IMR-90 (cell line): ENCODE measurements around the gene GREB1L. TPM values are rescaled to one million over a fixed set of nuclear protein-coding genes. Genes with fewer than 3 reads are reported as not detected.

Experiments
- ATAC-seq: fragments of 200-7000 bp; cut with Tn5 transposase; 2 replicates; pipeline ENCODE4 v1.9.1; 2020; ENCODE audit warnings: low read depth, mild to moderate bottlenecking, moderate library complexity
- BruUV-seq: library from RNA; stranded (reverse); fragments of 400-500 nt; replicated peaks from 2 replicates; lab custom pipeline; 2021; lab: Mats Ljungman, UMichigan
- CTCF ChIA-PET: fragments of 300-600 bp; formaldehyde crosslinking; extraction: SDS; loops from one replicate; lab custom pipeline; 2021; ENCODE audit warnings: antibody characterized with exemption; lab: Yijun Ruan, JAX
- POLR2A ChIA-PET: fragments of 300-600 bp; sonication (Branson Sonifier 250); formaldehyde crosslinking; loops from one replicate; lab custom pipeline; 2022; ENCODE audit warnings: antibody characterized with exemption; ENCODE audit not compliant: unreplicated experiment; lab: Charles Lee
- DNase-seq: peaks from one replicate; pipeline ENCODE4 v3.0.0; 2013
- H2AFZ ChIP-seq: replicated peaks from 2 replicates; pipeline ENCODE3; 2013; ENCODE audit warnings: low read length, mild to moderate bottlenecking; ENCODE audit not compliant: poor library complexity
- H2AK5ac ChIP-seq: 2 replicates; pipeline ENCODE4 v1.6.1; 2013; ENCODE audit warnings: low read depth, low read length, inconsistent platforms
- H2AK9ac ChIP-seq: replicated peaks from 2 replicates; pipeline ENCODE3; 2013; ENCODE audit warnings: mild to moderate bottlenecking, low read depth, low read length, moderate library complexity; ENCODE audit not compliant: poor library complexity
- H2BK120ac ChIP-seq: 2 replicates; pipeline ENCODE4 v1.6.1; 2013; ENCODE audit warnings: low read depth, low read length, inconsistent platforms
- H2BK15ac ChIP-seq: 3 replicates; pipeline ENCODE4 v1.6.1; 2013; ENCODE audit warnings: low read depth, low read length, inconsistent platforms
- H2BK20ac ChIP-seq: 2 replicates; pipeline ENCODE4 v1.6.1; 2013; ENCODE audit warnings: low read depth, mild to moderate bottlenecking, inconsistent platforms, low read length, moderate library complexity
- H2BK5ac ChIP-seq: 2 replicates; pipeline ENCODE4 v1.6.1; 2013; ENCODE audit warnings: mild to moderate bottlenecking, low read depth, low read length, inconsistent platforms; ENCODE audit not compliant: poor library complexity, severe bottlenecking
- H3K14ac ChIP-seq: replicated peaks from 2 replicates; pipeline ENCODE4 v1.6.1; 2013; ENCODE audit warnings: low read depth, low read length, inconsistent platforms
- H3K18ac ChIP-seq: 2 replicates; pipeline ENCODE4 v1.6.1; 2013; ENCODE audit warnings: low read depth, low read length, control low read depth
- H3K23ac ChIP-seq: 2 replicates; pipeline ENCODE4 v1.6.1; 2013; ENCODE audit warnings: low read depth, low read length, inconsistent platforms
- H3K27ac ChIP-seq: 2 replicates; pipeline ENCODE4 v1.5.1; 2013; ENCODE audit warnings: mild to moderate bottlenecking, control low read depth, low read length; ENCODE audit not compliant: insufficient read depth
- H3K27me3 ChIP-seq: 2 replicates; pipeline ENCODE4 v1.6.1; 2013; ENCODE audit warnings: low read length; ENCODE audit not compliant: control insufficient read depth, insufficient read depth
- H3K36me3 ChIP-seq: 2 replicates; pipeline ENCODE4 v1.6.1; 2013; ENCODE audit warnings: low read length, mixed read lengths; ENCODE audit not compliant: control insufficient read depth, insufficient read depth
- H3K4ac ChIP-seq: 2 replicates; pipeline ENCODE4 v1.6.1; 2013; ENCODE audit warnings: low read depth, low read length, inconsistent platforms
- H3K4me1 ChIP-seq: 2 replicates; pipeline ENCODE4 v1.6.1; 2013; ENCODE audit warnings: low read length, mixed read lengths; ENCODE audit not compliant: control insufficient read depth, insufficient read depth
- H3K4me2 ChIP-seq: 2 replicates; pipeline ENCODE4 v1.6.1; 2013; ENCODE audit warnings: low read depth, mild to moderate bottlenecking, control low read depth, low read length, moderate library complexity
- H3K4me3 ChIP-seq: 2 replicates; pipeline ENCODE4 v1.5.1; 2013; ENCODE audit warnings: low read depth, mild to moderate bottlenecking, control low read depth, low read length, moderate library complexity; ENCODE audit not compliant: insufficient read depth
- H3K56ac ChIP-seq: 2 replicates; pipeline ENCODE4 v1.6.1; 2013; ENCODE audit warnings: low read length, inconsistent platforms; ENCODE audit not compliant: insufficient read depth; ENCODE audit errors: extremely low read depth
- H3K79me1 ChIP-seq, 2 experiments: 2 replicates each; pipeline ENCODE4 v1.6.1; 2013; ENCODE audit warnings: low read length in 2 of 2, inconsistent platforms in 1 of 2, low read depth in 1 of 2
- H3K9ac ChIP-seq: 2 replicates; pipeline ENCODE4 v1.6.1; 2013; ENCODE audit warnings: low read depth, low read length, control low read depth
- H3K9me1 ChIP-seq: 2 replicates; pipeline ENCODE4 v1.6.1; 2013; ENCODE audit warnings: low read length, inconsistent platforms; ENCODE audit not compliant: insufficient read depth
- H3K9me3 ChIP-seq: 2 replicates; pipeline ENCODE4 v1.6.1; 2013; ENCODE audit warnings: low read length; ENCODE audit not compliant: control insufficient read depth, insufficient read depth
- H4K20me1 ChIP-seq: 2 replicates; pipeline ENCODE4 v1.6.1; 2013; ENCODE audit warnings: low read length, inconsistent platforms; ENCODE audit not compliant: insufficient read depth
- H4K5ac ChIP-seq: 2 replicates; pipeline ENCODE4 v1.6.1; 2013; ENCODE audit warnings: mild to moderate bottlenecking, low read depth, low read length, control low read depth
- H4K8ac ChIP-seq, 2 experiments: 2 replicates each; pipeline ENCODE4 v1.6.1; 2013; ENCODE audit warnings: low read depth in 2 of 2, low read length in 2 of 2, control low read depth in 1 of 2, inconsistent platforms in 1 of 2
- H4K91ac ChIP-seq: 2 replicates; pipeline ENCODE4 v1.6.1; 2013; ENCODE audit warnings: low read depth, low read length, inconsistent platforms; ENCODE audit not compliant: insufficient read depth
- BHLHE40 ChIP-seq: fragments of 150-350 bp; IDR thresholded peaks from 2 replicates; pipeline ENCODE4 v1.6.1; 2016; ENCODE audit warnings: mild to moderate bottlenecking, low read depth, low read length
- CEBPB ChIP-seq: IDR thresholded peaks from 2 replicates; pipeline ENCODE4 v1.6.1; 2012; ENCODE audit warnings: low read depth, low read length, improper control_type of control experiment
- CHD1 ChIP-seq: IDR thresholded peaks from 2 replicates; pipeline ENCODE4 v1.6.1; 2012; ENCODE audit warnings: low read depth, low read length, improper control_type of control experiment
- CTCF ChIP-seq: conservative IDR thresholded peaks from 2 replicates; pipeline ENCODE4 v1.5.1; 2012; ENCODE audit warnings: mild to moderate bottlenecking, low read depth, low read length, improper control_type of control experiment
- ELK1 ChIP-seq: fragments of 150-350 bp; IDR thresholded peaks from 2 replicates; pipeline ENCODE4 v1.6.1; 2016; ENCODE audit warnings: low read depth, mild to moderate bottlenecking, low read length, moderate library complexity, borderline replicate concordance
- FOS ChIP-seq: fragments of 150-350 bp; IDR thresholded peaks from 2 replicates; pipeline ENCODE4 v1.6.1; 2016; ENCODE audit warnings: low read depth, low read length
- MAFK ChIP-seq: IDR thresholded peaks from 2 replicates; pipeline ENCODE4 v1.6.1; 2012; ENCODE audit warnings: low read depth, low read length, improper control_type of control experiment
- MAZ ChIP-seq: IDR thresholded peaks from 2 replicates; pipeline ENCODE4 v1.6.1; 2012; ENCODE audit warnings: low read depth, mild to moderate bottlenecking, low read length, improper control_type of control experiment, moderate library complexity, borderline replicate concordance
- MXI1 ChIP-seq: IDR thresholded peaks from 2 replicates; pipeline ENCODE4 v1.6.1; 2012; ENCODE audit warnings: low read depth, mild to moderate bottlenecking, low read length, moderate library complexity, borderline replicate concordance
- NFE2L2 ChIP-seq: fragments of 150-350 bp; IDR thresholded peaks from 2 replicates; pipeline ENCODE4 v1.6.1; 2016; ENCODE audit warnings: low read depth, mild to moderate bottlenecking, low read length
- POLR2A ChIP-seq: IDR thresholded peaks from 2 replicates; pipeline ENCODE4 v1.6.1; 2012; ENCODE audit warnings: mild to moderate bottlenecking, low read depth, low read length
- RAD21 ChIP-seq: IDR thresholded peaks from 2 replicates; pipeline ENCODE4 v1.6.1; 2012; ENCODE audit warnings: low read length, improper control_type of control experiment
- RCOR1 ChIP-seq: IDR thresholded peaks from 2 replicates; pipeline ENCODE4 v1.6.1; 2012; ENCODE audit warnings: mild to moderate bottlenecking, low read length, improper control_type of control experiment; ENCODE audit not compliant: insufficient replicate concordance
- RFX5 ChIP-seq: IDR thresholded peaks from 2 replicates; pipeline ENCODE4 v1.8.0; 2012; ENCODE audit warnings: low read depth, mild to moderate bottlenecking, low read length, moderate library complexity
- SMC3 ChIP-seq: fragments of 150-350 bp; IDR thresholded peaks from 2 replicates; pipeline ENCODE4 v1.6.1; 2016; ENCODE audit warnings: low read depth, mild to moderate bottlenecking, antibody characterized with exemption, low read length, moderate library complexity
- USF2 ChIP-seq: fragments of 150-350 bp; IDR thresholded peaks from 2 replicates; pipeline ENCODE4 v1.6.1; 2017; ENCODE audit warnings: mild to moderate bottlenecking, antibody characterized with exemption, low read length, low read depth
- WGBS, 2 experiments: methylation state at CpG; one replicate each; pipeline versions ENCODE4 v1.1.5 to v1.1.7; 2013; ENCODE audit warnings: missing lambda C conversion rate in 2 of 2; ENCODE audit not compliant: insufficient read length in 1 of 2; ENCODE audit errors: extremely low coverage in 2 of 2; 5-methylcytosine and 5-hydroxymethylcytosine counted together
- dilution Hi-C: fragments of 300-500 bp; cut with HindIII; formaldehyde crosslinking; loops from one replicate; pipeline ENCODE4 v1.14.3; 2018; ENCODE audit warnings: low sequenced_read_pairs; ENCODE audit not compliant: unreplicated experiment
- in situ Hi-C: fragments of 300-500 bp; cut with MboI; formaldehyde crosslinking; loops from 3 replicates; pipeline ENCODE4 v1.14.3; 2019; ENCODE audit warnings: low sequenced_read_pairs, inconsistent platforms, mixed read lengths
- intact Hi-C: fragments of 100-400 bp; cut with micrococcal nuclease; formaldehyde crosslinking; loops from 2 replicates; pipeline ENCODE4 v1.10.0; 2022
- polyA plus RNA-seq, 3 experiments: library from polyadenylated mRNA; depleted of rRNA; stranded (reverse); fragments of >200 nt; gene quantifications; 2 replicates each; pipeline ENCODE4 v1.2.3, GENCODE V29; 2012; ENCODE audit warnings: low replicate concordance in 1 of 3
- total RNA-seq: library from RNA; depleted of rRNA; stranded (reverse); fragments of >200 nt; gene quantifications from 2 replicates; pipeline ENCODE4 v1.2.3, GENCODE V29; 2012

The GREB1L gene
- total and polyA plus RNA-seq, 2 of the 4 experiments (the other 2 are of a cell fraction) = under 0.01 to 0.02 TPM

DNA sequence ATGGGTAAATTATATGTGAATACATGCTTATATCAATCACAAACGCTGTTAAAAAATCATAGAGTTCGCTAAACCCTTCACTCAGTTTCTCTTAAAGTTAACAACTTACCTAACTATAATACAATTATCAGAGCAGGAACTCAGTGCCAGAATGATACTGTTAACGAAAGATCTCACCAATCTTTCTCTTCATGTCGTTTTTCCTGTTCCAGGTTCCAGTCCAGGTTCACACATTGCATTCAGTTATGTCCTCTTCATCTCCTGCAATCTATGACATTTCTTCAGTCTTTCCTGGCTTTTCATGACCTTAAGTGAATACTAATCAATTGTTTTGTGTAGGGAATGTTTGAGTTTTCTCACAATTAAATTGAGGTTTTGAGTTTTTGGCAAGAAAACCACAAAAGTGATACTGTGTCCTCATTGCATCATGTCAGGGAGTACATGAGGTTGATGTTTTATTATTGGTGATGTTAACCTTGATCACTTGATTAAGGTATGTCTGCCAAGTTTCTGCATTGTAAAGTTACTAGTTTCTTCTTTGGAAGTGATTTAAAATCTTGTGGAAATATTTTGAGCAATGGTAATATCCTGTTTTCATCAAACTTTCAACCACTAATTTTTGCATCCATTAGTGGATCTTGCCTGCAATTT, 226.6 kb downstream of the GREB1L start:
- Histone ChIP-seq H2AK9ac (no peak overlapping the region), H4K91ac (no peak overlapping the region), H3K4me3 (no peak overlapping the region), H4K5ac (no peak overlapping the region), H3K4me1 (no peaks in the 10 kb centered on the region), H3K9ac (no peak overlapping the region), H3K9me3 (no peaks in the 10 kb centered on the region), H3K14ac (no peak overlapping the region), H3K36me3 (no peaks in the 10 kb centered on the region), H3K4ac (no peak overlapping the region), H3K79me1 (no peaks in the 10 kb centered on the region), H2BK5ac (no peak overlapping the region), H2BK120ac (no peak overlapping the region), H3K9me1 (no peaks in the 10 kb centered on the region), H3K56ac (no peak overlapping the region), H3K27me3 (no peaks in the 10 kb centered on the region; the same call in 1 of the 2 replicates), H2AK5ac (no peak overlapping the region), H4K20me1 (no peaks in the 10 kb centered on the region), H2AFZ (no peak overlapping the region), H2BK15ac (no peak overlapping the region), H3K23ac (no peak overlapping the region), H3K27ac (no peak overlapping the region), H2BK20ac (no peak overlapping the region), H3K4me2 (no peak overlapping the region), H3K18ac (no peak overlapping the region), H4K8ac (no peak overlapping the region)
- intact Hi-C loops (no loop called here), in situ Hi-C loops (no loop called here), dilution Hi-C loops (no loop called here)
- no peak for TF ChIP-seq MAZ
- no peak for TF ChIP-seq SMC3
- no peak for TF ChIP-seq POLR2A
- TF ChIP-seq BHLHE40 = no peak
- TF ChIP-seq USF2 = no peak
- no peak for TF ChIP-seq RFX5
- no peak for TF ChIP-seq CEBPB
- TF ChIP-seq RAD21 = no peak
- TF ChIP-seq NFE2L2 = no peak
- no peak for TF ChIP-seq ELK1
- no peak for TF ChIP-seq MXI1
- TF ChIP-seq MAFK = no peak
- TF ChIP-seq CHD1 = no peak
- TF ChIP-seq RCOR1 = no peak
- no peak for TF ChIP-seq CTCF
- TF ChIP-seq FOS = no peak
- ATAC-seq = no peak
- 60% methylated on average over 1 of the region's 4 CpGs; no CpG with 5 or more reads in 1 of the 2 experiments for WGBS, 2 experiments
- POLR2A ChIA-PET = no interaction called here
- CTCF ChIA-PET = no interaction called here
- no peak for DNase-seq
- BruUV-seq = no TSS peak
